Smooth muscle cell (in vitro differentiated cells): ENCODE results near the gene ARSG. TPM values are rescaled to one million over a fixed set of nuclear protein-coding genes. Genes with fewer than 3 reads are reported as not detected.
"Not testable (repeated sequence)": the region's sequence is repeated elsewhere in the genome, so short reads cannot be mapped to it uniquely, and the experiment has no call there.

Experiments used
- DNase-seq: peaks from one replicate; lab custom pipeline; 2025; ENCODE audit not compliant: unreplicated experiment; lab: John Stamatoyannopoulos, UW
- H2AFZ ChIP-seq: fragments of 200-600 bp; sonication (generic); 2 replicates; pipeline ENCODE4 v1.6.0; 2016; ENCODE audit warnings: antibody characterized with exemption, low read depth, mild to moderate bottlenecking
- H3F3A ChIP-seq: fragments of 200-600 bp; sonication (generic); 2 replicates; pipeline ENCODE4 v1.6.0; 2017; ENCODE audit warnings: antibody characterized with exemption, low read depth
- H3K27ac ChIP-seq: fragments of 200-600 bp; sonication (generic); 2 replicates; pipeline ENCODE4 v1.5.1; 2016; ENCODE audit warnings: low read depth, mild to moderate bottlenecking
- H3K27me3 ChIP-seq: fragments of 200-600 bp; sonication (generic); 2 replicates; pipeline ENCODE4 v1.6.1; 2016; ENCODE audit warnings: low read depth, mild to moderate bottlenecking
- H3K36me3 ChIP-seq: fragments of 200-600 bp; sonication (generic); 2 replicates; pipeline ENCODE4 v1.5.1; 2016; ENCODE audit warnings: low read depth
- H3K4me1 ChIP-seq: fragments of 200-600 bp; sonication (generic); 2 replicates; pipeline ENCODE4 v1.5.1; 2016; ENCODE audit warnings: low read depth
- H3K4me2 ChIP-seq: fragments of 200-600 bp; sonication (generic); 2 replicates; pipeline ENCODE4 v1.6.0; 2016; ENCODE audit warnings: mild to moderate bottlenecking
- H3K4me3 ChIP-seq: fragments of 200-600 bp; sonication (generic); 2 replicates; pipeline ENCODE4 v1.5.1; 2016; ENCODE audit warnings: mild to moderate bottlenecking
- H3K79me2 ChIP-seq: fragments of 200-600 bp; sonication (generic); 2 replicates; pipeline ENCODE4 v1.6.0; 2016; ENCODE audit warnings: low read depth, mild to moderate bottlenecking
- H3K9ac ChIP-seq: fragments of 200-600 bp; sonication (generic); 2 replicates; pipeline ENCODE4 v1.6.0; 2016; ENCODE audit warnings: low read depth
- H3K9me3 ChIP-seq: fragments of 200-600 bp; sonication (generic); replicated peaks from 2 replicates; pipeline ENCODE4 v1.5.1; 2016; ENCODE audit warnings: low read depth
- H4K20me1 ChIP-seq: fragments of 200-600 bp; sonication (generic); 2 replicates; pipeline ENCODE4 v1.6.0; 2016; ENCODE audit warnings: low read depth
- WGBS: methylation state at CpG from one replicate; pipeline ENCODE4 v1.1.7; 2016; ENCODE audit warnings: low lambda C conversion rate; 5-methylcytosine and 5-hydroxymethylcytosine counted together
- polyA plus RNA-seq: library from polyadenylated mRNA; unstranded; fragments of >200 nt; fragmentation: Nextera tagmentation; extraction: Ambion mirVana; gene quantifications from 2 replicates; pipeline ENCODE4 v1.2.1, GENCODE V29; 2016
- total RNA-seq: library from RNA; depleted of rRNA; stranded (reverse); fragments of >200 nt; gene quantifications from 2 replicates; pipeline ENCODE4 v1.2.3, GENCODE V29; 2014
- TF ChIP-seq, protein P1 (sequence below): fragments of 200-600 bp; sonication (generic); IDR thresholded peaks from 2 replicates; pipeline ENCODE4 v1.5.1; 2017; ENCODE audit warnings: borderline replicate concordance, mild to moderate bottlenecking, antibody characterized with exemption; ENCODE audit not compliant: insufficient read depth, poor library complexity, severe bottlenecking

ARSG gene
- total and polyA plus RNA-seq, 2 experiments from 2014 or later, result 1.0 to 2.4 TPM

DNA sequence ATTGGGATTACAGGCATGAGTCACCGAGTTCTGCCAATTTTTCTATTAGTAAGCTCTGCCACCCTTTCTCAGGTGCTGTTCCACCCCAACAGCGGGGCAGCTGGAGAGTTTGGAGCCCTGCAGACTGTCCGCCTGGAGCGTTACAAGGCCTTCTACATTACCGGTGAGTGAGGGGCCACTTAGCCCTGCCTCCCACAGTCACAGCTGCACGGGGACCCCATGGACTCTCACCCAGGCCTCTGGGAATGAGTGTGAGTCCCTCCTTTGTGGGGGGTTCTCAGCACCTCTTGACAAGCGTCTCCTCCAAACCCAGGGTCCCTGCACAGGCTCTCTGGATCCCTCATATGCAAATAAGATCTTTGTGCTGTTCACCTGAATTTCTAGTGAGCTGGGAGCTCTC is 110.0 kb downstream of the ARSG start:
- H3K27me3 ChIP-seq, result no peaks in the 10 kb centered on the region
- DNase-seq, result no peak
- no peaks in the 10 kb centered on the region for H4K20me1 ChIP-seq
- H3K4me2 ChIP-seq, result no peak overlapping the region
- no peak overlapping the region for H3K9ac ChIP-seq
- H3K79me2 ChIP-seq, result no peaks in the 10 kb centered on the region
- 92% methylated on average over 7 of the region's 7 CpGs for WGBS
- H3K36me3 ChIP-seq, result no peaks in the 10 kb centered on the region
- peaks cover 8% of the 10 kb centered on the region for H3F3A ChIP-seq
- H3K9me3 ChIP-seq, result no peaks in the 10 kb centered on the region
- peaks cover 4% of the 10 kb centered on the region for H3K4me1 ChIP-seq
- TF ChIP-seq, protein P1, sequence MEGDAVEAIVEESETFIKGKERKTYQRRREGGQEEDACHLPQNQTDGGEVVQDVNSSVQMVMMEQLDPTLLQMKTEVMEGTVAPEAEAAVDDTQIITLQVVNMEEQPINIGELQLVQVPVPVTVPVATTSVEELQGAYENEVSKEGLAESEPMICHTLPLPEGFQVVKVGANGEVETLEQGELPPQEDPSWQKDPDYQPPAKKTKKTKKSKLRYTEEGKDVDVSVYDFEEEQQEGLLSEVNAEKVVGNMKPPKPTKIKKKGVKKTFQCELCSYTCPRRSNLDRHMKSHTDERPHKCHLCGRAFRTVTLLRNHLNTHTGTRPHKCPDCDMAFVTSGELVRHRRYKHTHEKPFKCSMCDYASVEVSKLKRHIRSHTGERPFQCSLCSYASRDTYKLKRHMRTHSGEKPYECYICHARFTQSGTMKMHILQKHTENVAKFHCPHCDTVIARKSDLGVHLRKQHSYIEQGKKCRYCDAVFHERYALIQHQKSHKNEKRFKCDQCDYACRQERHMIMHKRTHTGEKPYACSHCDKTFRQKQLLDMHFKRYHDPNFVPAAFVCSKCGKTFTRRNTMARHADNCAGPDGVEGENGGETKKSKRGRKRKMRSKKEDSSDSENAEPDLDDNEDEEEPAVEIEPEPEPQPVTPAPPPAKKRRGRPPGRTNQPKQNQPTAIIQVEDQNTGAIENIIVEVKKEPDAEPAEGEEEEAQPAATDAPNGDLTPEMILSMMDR, result no peak
- H3K4me3 ChIP-seq, result no peak overlapping the region
- no peak overlapping the region for H2AFZ ChIP-seq
- no peak overlapping the region for H3K27ac ChIP-seq

DNA sequence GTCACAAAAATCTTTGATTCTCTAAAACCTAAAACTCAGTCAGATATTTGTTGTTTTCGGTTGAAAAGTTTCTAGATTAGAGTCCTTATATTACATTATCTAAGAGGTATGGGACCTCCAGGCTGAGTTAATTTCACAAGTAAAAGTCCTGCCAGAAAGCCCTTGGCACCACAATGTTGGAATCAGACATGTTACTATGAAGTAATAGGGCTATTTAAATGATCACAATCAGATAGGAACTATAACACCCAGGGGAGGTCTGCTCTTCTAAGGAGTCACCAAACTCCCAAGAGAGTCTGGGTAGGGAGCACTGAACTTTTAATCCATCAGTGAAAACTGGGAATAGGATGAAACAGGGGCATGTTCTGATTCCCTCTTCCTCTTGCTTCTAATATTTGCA is 111.8 kb downstream of the ARSG start:
- no peak overlapping the region for H3K4me2 ChIP-seq
- no peak for DNase-seq
- H3K27me3 ChIP-seq, result no peaks in the 10 kb centered on the region
- H2AFZ ChIP-seq, result no peak overlapping the region
- TF ChIP-seq, protein P1, result no peak
- no peak overlapping the region for H3K4me3 ChIP-seq
- H3K79me2 ChIP-seq, result no peaks in the 10 kb centered on the region
- no peaks in the 10 kb centered on the region for H3K9me3 ChIP-seq
- H3K36me3 ChIP-seq, result no peaks in the 10 kb centered on the region
- H3K4me1 ChIP-seq, result peaks cover 4% of the 10 kb centered on the region
- 93% methylated on average over 1 of the region's 1 CpG for WGBS
- H3F3A ChIP-seq, result peaks cover 8% of the 10 kb centered on the region
- no peak overlapping the region for H3K27ac ChIP-seq
- H4K20me1 ChIP-seq, result no peaks in the 10 kb centered on the region
- H3K9ac ChIP-seq, result no peak overlapping the region

DNA sequence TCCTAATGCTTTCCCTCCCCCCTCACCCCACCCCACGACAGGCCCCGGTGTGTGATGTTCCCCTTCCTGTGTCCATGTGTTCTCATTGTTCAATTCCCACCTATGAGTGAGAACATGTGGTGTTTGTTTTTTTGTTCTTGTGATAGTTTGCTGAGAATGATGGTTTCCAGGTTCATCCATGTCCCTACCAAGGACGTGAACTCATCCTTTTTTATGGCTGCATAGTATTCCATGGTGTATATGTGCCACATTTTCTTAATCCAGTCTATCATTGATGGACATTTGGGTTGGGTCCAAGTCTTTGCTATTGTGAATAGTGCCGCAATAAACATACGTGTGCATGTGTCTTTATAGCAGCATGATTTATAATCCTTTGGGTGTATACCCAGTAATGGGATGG is 112.5 kb downstream of the ARSG start:
- not testable (repeated sequence) for H3K4me2 ChIP-seq, DNase-seq, H3K27ac ChIP-seq, H3K36me3 ChIP-seq, H4K20me1 ChIP-seq, H3K27me3 ChIP-seq, H3K4me3 ChIP-seq, H2AFZ ChIP-seq, H3K4me1 ChIP-seq, H3K9me3 ChIP-seq, H3K9ac ChIP-seq, H3F3A ChIP-seq, H3K79me2 ChIP-seq
- WGBS, result 94% methylated on average over 5 of the region's 5 CpGs

DNA sequence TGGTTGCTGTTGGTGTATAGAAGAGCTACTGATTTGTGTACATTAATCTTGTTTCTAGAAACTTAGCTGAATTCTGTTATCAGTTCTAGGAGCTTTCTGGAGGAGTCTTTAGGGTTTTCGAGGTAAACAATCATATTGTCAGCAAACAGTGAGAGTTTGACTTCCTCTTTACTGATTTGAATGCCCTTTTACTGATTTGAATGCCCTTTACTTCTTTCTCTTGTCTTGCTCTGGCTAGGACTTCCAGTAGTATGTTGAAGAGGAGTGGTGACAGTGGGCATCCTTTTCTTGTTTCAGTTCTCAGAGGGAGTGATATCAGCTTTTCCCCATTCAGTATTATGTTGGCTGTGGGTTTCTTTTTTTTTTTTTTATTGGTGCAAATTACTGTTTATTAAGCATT is 116.4 kb downstream of the ARSG start:
- H3K9ac ChIP-seq, H3K4me3 ChIP-seq, H2AFZ ChIP-seq, DNase-seq, H3F3A ChIP-seq, H3K4me1 ChIP-seq, H4K20me1 ChIP-seq, H3K27ac ChIP-seq, H3K9me3 ChIP-seq, H3K36me3 ChIP-seq, H3K4me2 ChIP-seq, H3K27me3 ChIP-seq, H3K79me2 ChIP-seq: not testable (repeated sequence)
- 95% methylated on average over 1 of the region's 1 CpG for WGBS

DNA sequence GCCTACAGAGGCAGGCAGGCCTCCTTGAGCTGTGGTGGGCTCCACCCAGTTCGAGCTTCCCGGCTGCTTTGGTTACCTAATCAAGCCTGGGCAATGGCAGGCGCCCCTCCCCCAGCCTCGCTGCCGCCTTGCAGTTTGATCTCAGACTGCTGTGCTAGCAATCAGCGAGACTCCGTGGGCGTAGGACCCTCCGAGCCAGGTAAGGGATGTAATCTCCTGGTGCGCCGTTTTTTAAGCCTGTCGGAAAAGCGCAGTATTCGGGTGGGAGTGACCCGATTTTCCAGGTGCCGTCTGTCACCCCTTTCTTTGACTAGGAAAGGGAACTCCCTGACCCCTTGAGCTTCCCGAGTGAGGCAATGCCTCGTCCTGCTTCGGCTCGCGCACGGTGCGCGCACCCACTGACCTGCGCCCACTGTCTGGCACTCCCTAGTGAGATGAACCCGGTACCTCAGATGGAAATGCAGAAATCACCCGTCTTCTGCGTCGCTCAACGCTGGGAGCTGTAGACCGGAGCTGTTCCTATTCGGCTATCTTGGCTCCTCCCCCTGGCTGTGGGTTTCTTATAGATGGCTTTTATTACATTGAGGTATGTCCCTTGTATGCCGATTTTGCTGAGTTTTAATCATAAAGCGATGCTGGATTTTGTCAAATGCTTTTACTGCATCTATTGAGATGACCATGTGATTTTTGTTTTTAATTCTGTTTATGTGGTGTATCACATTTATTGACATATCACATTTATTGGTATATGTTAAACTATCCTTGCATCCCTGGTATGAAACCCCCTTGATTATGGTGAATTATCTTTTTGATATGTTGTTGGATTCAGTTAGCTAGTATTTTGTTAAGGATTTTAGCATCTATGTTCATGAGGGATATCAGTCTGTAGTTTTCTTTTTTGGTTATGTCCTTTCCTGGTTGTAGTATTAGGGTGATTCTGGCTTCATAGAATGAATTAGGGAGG is 122.6 kb downstream of the ARSG start:
- H3K79me2 ChIP-seq, H3K9me3 ChIP-seq, H3K9ac ChIP-seq, DNase-seq, H3K4me2 ChIP-seq, H4K20me1 ChIP-seq, H3K27ac ChIP-seq, H3K36me3 ChIP-seq, H3F3A ChIP-seq, H2AFZ ChIP-seq, H3K4me1 ChIP-seq, H3K27me3 ChIP-seq: not testable (repeated sequence)
- 37% methylated on average over 34 of the region's 34 CpGs for WGBS
- H3K4me3 ChIP-seq, result peak overlapping the region; percentile 41

DNA sequence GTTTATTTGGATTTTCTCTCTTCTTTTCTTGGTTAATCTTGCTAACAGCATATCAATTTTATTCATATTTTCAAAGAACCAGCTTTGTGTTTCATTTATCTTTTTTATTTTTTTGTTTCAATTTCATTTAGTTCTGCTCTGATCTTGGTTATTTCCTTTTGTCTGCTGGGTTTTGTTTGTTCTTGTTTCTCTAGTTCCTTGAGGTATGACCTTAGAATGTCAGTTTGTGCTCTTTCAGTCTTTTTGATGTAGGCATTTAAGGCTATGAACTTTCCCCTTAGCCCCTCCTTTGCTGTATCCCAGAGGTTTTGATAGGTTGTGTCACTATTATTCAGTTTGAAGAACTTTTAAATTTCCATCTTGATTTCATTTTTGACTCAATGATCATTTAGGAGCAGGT is 123.6 kb downstream of the ARSG start:
- H3K4me3 ChIP-seq, H3K9ac ChIP-seq, H3K4me1 ChIP-seq, H3K27ac ChIP-seq, H3K4me2 ChIP-seq, H4K20me1 ChIP-seq, H3K79me2 ChIP-seq, H3F3A ChIP-seq, H2AFZ ChIP-seq, DNase-seq, H3K9me3 ChIP-seq, H3K27me3 ChIP-seq, H3K36me3 ChIP-seq: not testable (repeated sequence)
